ENCODE data around the gene ZBTB2.

DNA sequence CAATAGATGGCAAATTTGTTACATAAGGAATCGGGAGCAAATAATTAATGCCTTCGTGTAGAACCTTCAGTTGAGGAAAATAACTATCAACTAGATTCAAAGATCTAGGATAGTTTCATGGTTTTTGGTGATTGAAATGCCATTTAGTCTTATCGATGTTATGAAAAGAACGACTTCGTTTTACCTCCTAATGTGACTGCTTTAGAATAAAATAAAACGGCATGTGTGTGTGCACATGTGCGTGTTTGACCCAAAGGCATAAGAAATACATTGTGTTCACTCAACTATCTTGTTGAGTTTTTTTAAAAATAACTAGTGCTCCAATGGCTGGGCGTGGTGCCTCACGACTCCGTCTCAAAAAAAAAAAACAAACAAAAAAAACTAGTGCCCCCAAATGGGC is 37.6 kb downstream of the ZBTB2 start:
- TF ChIP-seq, protein P1, sequence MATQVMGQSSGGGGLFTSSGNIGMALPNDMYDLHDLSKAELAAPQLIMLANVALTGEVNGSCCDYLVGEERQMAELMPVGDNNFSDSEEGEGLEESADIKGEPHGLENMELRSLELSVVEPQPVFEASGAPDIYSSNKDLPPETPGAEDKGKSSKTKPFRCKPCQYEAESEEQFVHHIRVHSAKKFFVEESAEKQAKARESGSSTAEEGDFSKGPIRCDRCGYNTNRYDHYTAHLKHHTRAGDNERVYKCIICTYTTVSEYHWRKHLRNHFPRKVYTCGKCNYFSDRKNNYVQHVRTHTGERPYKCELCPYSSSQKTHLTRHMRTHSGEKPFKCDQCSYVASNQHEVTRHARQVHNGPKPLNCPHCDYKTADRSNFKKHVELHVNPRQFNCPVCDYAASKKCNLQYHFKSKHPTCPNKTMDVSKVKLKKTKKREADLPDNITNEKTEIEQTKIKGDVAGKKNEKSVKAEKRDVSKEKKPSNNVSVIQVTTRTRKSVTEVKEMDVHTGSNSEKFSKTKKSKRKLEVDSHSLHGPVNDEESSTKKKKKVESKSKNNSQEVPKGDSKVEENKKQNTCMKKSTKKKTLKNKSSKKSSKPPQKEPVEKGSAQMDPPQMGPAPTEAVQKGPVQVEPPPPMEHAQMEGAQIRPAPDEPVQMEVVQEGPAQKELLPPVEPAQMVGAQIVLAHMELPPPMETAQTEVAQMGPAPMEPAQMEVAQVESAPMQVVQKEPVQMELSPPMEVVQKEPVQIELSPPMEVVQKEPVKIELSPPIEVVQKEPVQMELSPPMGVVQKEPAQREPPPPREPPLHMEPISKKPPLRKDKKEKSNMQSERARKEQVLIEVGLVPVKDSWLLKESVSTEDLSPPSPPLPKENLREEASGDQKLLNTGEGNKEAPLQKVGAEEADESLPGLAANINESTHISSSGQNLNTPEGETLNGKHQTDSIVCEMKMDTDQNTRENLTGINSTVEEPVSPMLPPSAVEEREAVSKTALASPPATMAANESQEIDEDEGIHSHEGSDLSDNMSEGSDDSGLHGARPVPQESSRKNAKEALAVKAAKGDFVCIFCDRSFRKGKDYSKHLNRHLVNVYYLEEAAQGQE (IDR thresholded peaks at IDR 0.05; ENCODE audit: low read depth, low read length) = no peak
- TF ChIP-seq SRF (IDR thresholded peaks at IDR 0.05; ENCODE audit: low read depth in 2 of 2, low read length in 2 of 2) (no peak), TCF12 (IDR thresholded peaks at IDR 0.05; ENCODE audit: low read depth, low read length) (no peak), EZH2 (IDR thresholded peaks at IDR 0.05; ENCODE audit: borderline replicate concordance, control insufficient read depth, low read depth, low read length) (no peak), POLR2A (IDR thresholded peaks at IDR 0.05; ENCODE audit: low read depth, low read length) (no peak), FOXM1 (IDR thresholded peaks at IDR 0.05; ENCODE audit: low read depth, low read length) (no peak)
- TF ChIP-seq, protein P2, sequence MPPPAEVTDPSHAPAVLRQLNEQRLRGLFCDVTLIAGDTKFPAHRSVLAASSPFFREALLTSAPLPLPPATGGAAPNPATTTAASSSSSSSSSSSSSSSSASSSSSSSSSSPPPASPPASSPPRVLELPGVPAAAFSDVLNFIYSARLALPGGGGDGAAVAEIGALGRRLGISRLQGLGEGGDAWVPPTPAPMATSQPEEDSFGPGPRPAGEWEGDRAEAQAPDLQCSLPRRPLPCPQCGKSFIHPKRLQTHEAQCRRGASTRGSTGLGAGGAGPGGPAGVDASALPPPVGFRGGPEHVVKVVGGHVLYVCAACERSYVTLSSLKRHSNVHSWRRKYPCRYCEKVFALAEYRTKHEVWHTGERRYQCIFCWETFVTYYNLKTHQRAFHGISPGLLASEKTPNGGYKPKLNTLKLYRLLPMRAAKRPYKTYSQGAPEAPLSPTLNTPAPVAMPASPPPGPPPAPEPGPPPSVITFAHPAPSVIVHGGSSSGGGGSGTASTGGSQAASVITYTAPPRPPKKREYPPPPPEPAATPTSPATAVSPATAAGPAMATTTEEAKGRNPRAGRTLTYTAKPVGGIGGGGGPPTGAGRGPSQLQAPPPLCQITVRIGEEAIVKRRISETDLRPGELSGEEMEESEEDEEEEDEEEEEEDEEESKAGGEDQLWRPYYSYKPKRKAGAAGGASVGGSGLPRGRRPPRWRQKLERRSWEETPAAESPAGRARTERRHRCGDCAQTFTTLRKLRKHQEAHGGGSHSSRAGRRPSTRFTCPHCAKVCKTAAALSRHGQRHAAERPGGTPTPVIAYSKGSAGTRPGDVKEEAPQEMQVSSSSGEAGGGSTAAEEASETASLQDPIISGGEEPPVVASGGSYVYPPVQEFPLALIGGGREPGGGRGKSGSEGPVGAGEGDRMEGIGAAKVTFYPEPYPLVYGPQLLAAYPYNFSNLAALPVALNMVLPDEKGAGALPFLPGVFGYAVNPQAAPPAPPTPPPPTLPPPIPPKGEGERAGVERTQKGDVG (CRISPR knock-in tag; IDR thresholded peaks at IDR 0.05) = no peak
- TF ChIP-seq, protein P3, sequence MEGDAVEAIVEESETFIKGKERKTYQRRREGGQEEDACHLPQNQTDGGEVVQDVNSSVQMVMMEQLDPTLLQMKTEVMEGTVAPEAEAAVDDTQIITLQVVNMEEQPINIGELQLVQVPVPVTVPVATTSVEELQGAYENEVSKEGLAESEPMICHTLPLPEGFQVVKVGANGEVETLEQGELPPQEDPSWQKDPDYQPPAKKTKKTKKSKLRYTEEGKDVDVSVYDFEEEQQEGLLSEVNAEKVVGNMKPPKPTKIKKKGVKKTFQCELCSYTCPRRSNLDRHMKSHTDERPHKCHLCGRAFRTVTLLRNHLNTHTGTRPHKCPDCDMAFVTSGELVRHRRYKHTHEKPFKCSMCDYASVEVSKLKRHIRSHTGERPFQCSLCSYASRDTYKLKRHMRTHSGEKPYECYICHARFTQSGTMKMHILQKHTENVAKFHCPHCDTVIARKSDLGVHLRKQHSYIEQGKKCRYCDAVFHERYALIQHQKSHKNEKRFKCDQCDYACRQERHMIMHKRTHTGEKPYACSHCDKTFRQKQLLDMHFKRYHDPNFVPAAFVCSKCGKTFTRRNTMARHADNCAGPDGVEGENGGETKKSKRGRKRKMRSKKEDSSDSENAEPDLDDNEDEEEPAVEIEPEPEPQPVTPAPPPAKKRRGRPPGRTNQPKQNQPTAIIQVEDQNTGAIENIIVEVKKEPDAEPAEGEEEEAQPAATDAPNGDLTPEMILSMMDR (IDR thresholded peaks at IDR 0.05 in 2 of 3, conservative IDR thresholded peaks at IDR 0.05 in 1 of 3; ENCODE audit: control insufficient read depth in 2 of 3, extremely low read depth in 1 of 3, insufficient read depth in 1 of 3, low read depth in 3 of 3, low read length in 3 of 3) = no peak
